Measurements from ENCODE around the gene ENOX1.

ENOX1 gene

GRCh38 chr13:43529796-43530195 is 257.0 kb downstream of the ENOX1 start:
- FAIRE-seq: no peak

- no peak for FAIRE-seq
Measured at GRCh38 chr13:43528992-43529391, 257.8 kb downstream of the ENOX1 start.

GRCh38 chr13:43522788-43523187 is 264.0 kb downstream of the ENOX1 start:
- FAIRE-seq: no peak

GRCh38 chr13:43520351-43520750 is 266.4 kb downstream of the ENOX1 start:
- no peak for FAIRE-seq

GRCh38 chr13:43518833-43519232 is 267.9 kb downstream of the ENOX1 start:
- no peak for FAIRE-seq

GRCh38 chr13:43516401-43516833 is 270.4 kb downstream of the ENOX1 start:
- no peak for FAIRE-seq

GRCh38 chr13:43515531-43515930 is 271.2 kb downstream of the ENOX1 start:
- FAIRE-seq: no peak

GRCh38 chr13:43514311-43514710 is 272.5 kb downstream of the ENOX1 start:
- no peak for FAIRE-seq

GRCh38 chr13:43512221-43512620 is 274.6 kb downstream of the ENOX1 start:
- FAIRE-seq: no peak

GRCh38 chr13:43510956-43511901 is 275.5 kb downstream of the ENOX1 start:
- no peak for FAIRE-seq

GRCh38 chr13:43495732-43496131 is 291.0 kb downstream of the ENOX1 start:
- FAIRE-seq: no peak

GRCh38 chr13:43494206-43494605 is 292.6 kb downstream of the ENOX1 start:
- no peak for FAIRE-seq

GRCh38 chr13:43493496-43494000 is 293.2 kb downstream of the ENOX1 start:
- no peak for FAIRE-seq

GRCh38 chr13:43492745-43493144 is 294.0 kb downstream of the ENOX1 start:
- FAIRE-seq: no peak

GRCh38 chr13:43492311-43492710 is 294.5 kb downstream of the ENOX1 start:
- FAIRE-seq: no peak

GRCh38 chr13:43489233-43489632 is 297.5 kb downstream of the ENOX1 start:
- FAIRE-seq: no peak

- no peak for FAIRE-seq
Measured at GRCh38 chr13:43487885-43488284, 298.9 kb downstream of the ENOX1 start.

GRCh38 chr13:43487461-43487860 is 299.3 kb downstream of the ENOX1 start:
- no peak for FAIRE-seq

- FAIRE-seq: no peak
Measured at GRCh38 chr13:43484432-43485225, 302.1 kb downstream of the ENOX1 start.

GRCh38 chr13:43483930-43484329 is 302.8 kb downstream of the ENOX1 start:
- FAIRE-seq: no peak

- FAIRE-seq: no peak
Measured at GRCh38 chr13:43482641-43483040, 304.1 kb downstream of the ENOX1 start.

GRCh38 chr13:43482026-43482425 is 304.7 kb downstream of the ENOX1 start:
- FAIRE-seq: no peak

- no peak for FAIRE-seq
Measured at GRCh38 chr13:43478902-43479301, 307.9 kb downstream of the ENOX1 start.

GRCh38 chr13:43478211-43478610 is 308.6 kb downstream of the ENOX1 start:
- FAIRE-seq: no peak

Measured in G401.6 (cell line).